ENCODE data around the gene MLNR.

DNA sequence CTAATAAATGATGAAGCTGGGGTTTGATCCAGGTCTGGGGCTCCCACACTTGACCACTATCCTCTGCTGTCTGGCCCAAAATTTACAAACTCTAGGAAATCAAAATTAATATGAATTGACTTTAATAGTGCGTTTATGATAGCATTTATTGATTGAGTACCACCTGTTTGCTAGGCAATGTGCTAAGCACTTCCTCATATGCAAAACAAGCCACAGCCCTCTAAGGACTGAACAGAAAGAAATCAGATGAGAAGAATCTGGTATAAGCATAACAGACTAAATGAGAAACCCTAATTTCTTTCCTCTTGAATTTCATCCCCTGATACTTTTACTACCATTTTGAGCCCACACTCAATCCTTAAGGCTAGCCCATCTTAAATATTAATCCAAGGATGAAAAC lies 6.6 kb upstream of the MLNR start:
- TF ChIP-seq, protein P1, sequence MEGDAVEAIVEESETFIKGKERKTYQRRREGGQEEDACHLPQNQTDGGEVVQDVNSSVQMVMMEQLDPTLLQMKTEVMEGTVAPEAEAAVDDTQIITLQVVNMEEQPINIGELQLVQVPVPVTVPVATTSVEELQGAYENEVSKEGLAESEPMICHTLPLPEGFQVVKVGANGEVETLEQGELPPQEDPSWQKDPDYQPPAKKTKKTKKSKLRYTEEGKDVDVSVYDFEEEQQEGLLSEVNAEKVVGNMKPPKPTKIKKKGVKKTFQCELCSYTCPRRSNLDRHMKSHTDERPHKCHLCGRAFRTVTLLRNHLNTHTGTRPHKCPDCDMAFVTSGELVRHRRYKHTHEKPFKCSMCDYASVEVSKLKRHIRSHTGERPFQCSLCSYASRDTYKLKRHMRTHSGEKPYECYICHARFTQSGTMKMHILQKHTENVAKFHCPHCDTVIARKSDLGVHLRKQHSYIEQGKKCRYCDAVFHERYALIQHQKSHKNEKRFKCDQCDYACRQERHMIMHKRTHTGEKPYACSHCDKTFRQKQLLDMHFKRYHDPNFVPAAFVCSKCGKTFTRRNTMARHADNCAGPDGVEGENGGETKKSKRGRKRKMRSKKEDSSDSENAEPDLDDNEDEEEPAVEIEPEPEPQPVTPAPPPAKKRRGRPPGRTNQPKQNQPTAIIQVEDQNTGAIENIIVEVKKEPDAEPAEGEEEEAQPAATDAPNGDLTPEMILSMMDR (conservative IDR thresholded peaks at IDR 0.05) = no peak
- TF ChIP-seq ZFX (IDR thresholded peaks at IDR 0.05) = no peak
